GM19328 (cell line): Measurements from ENCODE around the gene HOXB8.

Source experiments
- ATAC-seq: cut with Tn5 transposase; IDR thresholded peaks from one replicate; pipeline ENCODE4 v1.9.1; 2021; ENCODE audit warnings: mild to moderate bottlenecking, moderate library complexity; ENCODE audit not compliant: unreplicated experiment

The HOXB8 gene

GRCh38 chr17:48596735-48597527, 18.2 kb downstream of the HOXB8 start:
- ATAC-seq = no peak

DNA sequence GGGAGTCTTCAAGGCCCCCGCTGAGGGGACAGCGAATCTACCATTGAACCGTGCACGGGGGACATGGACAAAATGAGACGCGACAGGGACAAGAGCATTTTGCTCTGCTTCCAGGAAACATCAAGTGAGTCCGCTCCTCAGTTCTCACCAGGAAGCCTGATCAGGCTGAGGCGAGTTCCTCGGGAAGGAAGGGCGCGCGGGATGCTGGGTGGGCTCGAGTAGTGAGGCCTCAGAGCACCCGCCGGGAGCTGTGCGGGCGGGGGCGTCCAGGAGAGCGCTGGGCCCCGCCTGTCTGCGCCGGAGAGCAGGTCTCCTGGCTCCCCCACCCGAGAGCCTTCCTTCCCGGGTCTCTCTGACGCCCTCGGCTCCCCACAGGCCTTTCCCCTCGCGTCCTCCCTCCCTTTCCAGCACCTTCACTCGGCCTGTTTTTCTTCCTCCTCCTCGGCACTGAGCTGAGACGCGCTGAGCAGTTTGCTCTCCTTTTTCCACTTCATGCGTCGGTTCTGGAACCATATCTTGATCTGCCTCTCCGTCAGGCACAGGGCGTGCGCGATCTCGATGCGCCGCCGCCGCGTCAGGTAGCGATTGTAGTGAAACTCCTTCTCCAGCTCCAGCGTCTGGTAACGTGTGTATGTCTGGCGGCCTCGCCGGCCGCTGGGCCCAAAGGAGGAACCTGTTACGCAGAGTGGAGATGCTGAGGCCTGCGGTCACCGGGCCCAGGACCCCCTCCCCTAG, 18.9 kb downstream of the HOXB8 start:
- no peak for ATAC-seq

DNA sequence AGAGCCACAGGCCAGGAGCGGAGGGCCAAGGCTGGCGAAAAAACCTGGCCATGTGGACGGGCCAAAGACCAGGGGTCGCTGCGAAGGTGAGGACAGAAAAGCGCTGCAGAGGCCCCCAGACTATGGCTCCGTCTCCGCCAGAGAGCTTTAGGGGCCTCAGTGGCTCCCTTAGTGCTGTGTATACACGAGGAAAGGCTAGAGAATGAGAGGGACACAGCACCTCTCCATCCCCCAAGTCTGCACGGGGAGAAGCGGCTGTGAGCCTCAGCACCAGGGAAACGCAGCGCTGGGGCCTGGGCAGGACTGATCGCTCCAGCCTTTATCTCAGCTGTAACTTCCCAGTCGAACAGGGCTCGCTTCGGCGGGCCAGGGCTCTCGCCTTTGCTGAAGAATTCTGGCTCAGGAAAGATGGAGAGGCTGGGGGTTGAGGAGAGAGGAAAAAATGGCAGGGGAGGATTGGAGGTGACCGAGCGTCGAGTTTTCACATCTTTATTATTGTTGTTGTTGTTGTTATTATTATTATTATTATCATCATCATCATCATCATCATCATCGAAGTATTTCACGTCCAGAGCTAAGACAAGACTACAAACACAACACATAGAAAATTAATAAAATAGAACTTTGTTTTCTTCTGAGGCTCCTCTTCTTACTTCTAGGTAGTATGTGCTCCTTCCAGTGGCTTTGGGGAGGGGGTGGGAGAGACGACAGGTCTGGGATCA, 19.7 kb downstream of the HOXB8 start:
- no peak for ATAC-seq

DNA sequence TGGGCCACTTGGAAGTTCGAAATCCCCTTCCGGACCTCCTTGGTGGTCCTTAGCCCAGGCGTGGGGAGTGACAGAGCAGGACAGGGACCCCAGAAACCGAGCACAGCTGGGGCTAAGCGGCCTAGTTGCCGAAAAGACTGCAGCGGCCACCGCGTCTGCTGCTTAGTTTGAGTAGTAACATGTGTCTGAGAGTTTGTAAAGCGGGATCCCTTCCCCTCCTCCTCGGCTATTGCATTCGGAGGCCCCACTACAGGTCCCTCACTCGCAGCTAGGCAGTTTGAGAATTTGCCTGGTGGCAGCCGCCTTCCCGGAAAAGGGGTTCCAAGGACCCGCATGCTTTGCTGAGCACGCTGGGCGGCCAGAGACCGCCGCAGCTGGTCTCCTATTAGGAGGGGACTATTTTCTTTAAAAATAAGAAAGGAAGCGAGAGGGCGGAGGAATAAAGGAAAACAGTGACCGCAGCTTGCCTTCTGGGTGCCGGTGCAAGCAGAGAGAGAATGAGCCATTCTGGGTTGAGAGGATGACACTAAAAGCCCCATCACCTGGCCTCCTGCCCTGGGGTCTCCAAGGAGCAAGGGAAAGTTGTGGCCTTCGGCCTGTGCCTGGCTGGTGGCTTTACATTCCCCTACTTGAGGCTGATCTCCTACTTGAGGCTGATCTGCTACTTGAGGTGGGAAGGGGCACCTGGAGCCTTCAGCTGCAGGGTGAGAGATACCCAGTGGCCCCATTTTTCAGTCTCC, 20.4 kb downstream of the HOXB8 start:
- no peak for ATAC-seq

GRCh38 chr17:48593840-48594537, 21.1 kb downstream of the HOXB8 start:
- ATAC-seq = no peak

- no peak for ATAC-seq
Measured at GRCh38 chr17:48593126-48593829, 21.8 kb downstream of the HOXB8 start, which contains the start of gene HOXB5. HOXB5 (minus strand) TSS chr17:48593779; CDS start chr17:48593682, 97 bp downstream.

- no peak for ATAC-seq
Measured at GRCh38 chr17:48592577-48592976, 22.5 kb downstream of the HOXB8 start.

DNA sequence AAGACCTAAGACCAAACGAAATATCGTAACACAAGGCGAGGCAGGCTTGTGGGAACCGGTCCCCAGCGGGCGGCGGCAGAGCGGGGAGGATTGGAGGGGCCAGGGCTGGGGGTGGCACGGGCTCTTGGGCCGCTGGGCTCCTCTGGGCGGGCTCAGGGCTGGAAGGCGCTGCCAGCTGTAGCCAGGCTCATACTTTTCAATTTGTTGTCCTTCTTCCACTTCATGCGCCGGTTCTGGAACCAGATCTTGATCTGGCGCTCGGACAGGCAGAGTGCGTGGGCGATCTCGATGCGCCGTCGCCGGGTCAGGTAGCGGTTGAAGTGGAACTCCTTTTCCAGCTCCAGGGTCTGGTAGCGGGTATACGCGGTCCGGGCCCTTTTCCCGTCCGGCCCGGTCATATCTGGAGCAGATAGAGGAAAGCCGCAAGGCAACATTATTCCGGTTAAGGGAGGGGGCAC, 23.0 kb downstream of the HOXB8 start:
- no peak for ATAC-seq

GRCh38 chr17:48591255-48592056, 23.6 kb downstream of the HOXB8 start:
- ATAC-seq = no peak

DNA sequence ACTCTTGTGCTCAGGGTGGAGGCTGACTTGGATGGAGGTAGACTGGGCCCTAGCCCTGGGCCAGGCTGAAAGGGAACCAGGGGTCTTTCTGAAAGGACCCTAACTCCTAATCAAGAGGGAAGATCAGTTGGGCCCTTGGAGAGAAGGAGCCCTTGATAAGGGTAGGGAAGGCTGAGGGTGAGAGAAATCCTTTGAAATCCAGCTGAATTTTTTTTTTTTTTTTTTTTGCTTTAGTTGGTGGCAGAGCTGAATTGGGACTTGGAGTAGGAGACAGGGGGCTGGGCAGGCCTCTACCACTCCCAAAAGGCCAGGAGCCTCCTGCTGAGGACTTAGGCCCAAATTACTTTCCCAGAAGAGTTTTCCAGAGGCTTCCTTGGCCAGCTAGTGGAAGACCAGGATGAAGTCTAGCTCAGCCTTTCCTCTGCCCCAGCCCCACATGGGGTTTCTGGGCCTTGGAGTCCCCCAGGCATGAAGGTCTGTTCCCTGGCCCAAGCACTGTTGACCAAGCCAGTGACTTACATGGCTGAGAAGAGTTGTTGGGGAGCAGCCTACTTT, 24.4 kb downstream of the HOXB8 start:
- ATAC-seq = no peak

DNA sequence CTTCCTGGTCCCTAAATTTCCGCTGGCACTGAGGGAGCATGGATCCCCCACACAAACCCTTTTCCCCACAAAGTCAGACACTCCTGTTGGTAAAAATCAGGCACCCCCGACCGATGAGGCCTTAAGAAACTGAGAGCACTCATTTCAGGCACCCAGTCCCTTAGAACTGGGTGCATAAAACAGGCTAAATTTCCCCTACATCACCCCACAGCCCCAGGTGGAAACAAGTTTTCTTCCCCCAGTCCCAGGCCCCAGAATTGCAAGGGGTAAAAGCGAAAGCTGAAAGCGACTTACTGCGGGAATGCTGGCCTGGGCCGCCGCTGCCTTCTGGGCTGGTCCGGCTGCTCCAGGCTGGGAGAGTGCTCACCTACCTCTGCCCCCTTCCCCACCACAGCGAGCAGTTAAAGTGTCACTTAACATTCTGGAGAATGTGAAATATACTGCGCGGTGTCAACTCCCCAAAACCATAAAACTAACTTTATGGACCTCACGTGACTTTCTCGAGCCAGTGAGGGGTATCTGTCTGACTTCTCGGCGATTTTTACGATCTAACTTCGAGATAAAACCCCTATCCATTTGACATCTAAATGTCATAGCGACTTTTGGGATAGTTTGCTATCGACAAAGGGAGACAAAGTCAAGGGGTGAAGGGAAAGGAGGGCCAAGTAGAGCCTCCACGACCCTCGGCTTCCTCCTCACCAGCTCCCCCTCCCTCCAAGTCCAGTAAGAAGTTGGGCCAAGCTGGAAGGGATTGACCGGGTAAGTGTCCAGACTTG, 25.1 kb downstream of the HOXB8 start, which contains the start of gene HOXB3:
Gene HOXB3, minus strand, starts transcription at position 411 of the 776 bp plus-strand sequence. CDS start 37,767 bp downstream, outside the sequence.
- ATAC-seq = no peak

DNA sequence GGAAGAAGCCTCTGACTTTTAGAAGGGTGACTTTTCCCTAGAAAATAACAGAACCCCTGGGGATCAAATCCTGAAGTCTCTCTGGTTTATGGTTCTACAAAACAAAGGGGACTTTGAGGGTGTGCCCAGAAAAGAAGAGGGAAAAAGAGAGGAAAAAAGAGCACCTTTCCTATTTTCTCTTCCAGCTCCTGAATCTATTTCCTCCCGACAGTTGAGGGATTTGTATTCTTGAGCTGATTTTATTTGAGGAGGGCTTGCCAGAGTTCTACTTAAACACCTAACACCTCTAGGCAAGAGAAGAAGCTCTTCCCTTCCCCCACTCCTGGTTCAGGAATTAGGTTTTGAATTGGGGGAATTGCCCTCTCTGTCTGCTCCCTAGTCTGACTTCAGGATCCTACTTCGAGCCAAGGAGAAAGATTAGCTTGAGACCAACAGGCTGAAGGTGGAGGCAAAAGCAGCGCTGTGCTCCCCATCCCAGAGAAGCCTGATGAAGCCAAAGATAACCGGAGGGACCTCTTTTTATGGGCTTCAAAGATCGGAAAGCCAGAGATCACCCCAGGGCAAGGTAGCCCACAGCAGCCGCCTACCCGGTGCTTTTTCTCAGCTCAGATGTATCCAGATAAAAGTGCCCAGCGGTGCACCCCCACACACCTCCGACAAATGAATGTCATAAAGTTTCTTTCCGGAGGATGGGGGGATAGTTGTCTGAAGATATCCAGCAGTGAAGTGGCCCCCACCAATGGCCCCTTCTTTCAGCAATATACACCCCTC, 25.8 kb downstream of the HOXB8 start:
- ATAC-seq = no peak

DNA sequence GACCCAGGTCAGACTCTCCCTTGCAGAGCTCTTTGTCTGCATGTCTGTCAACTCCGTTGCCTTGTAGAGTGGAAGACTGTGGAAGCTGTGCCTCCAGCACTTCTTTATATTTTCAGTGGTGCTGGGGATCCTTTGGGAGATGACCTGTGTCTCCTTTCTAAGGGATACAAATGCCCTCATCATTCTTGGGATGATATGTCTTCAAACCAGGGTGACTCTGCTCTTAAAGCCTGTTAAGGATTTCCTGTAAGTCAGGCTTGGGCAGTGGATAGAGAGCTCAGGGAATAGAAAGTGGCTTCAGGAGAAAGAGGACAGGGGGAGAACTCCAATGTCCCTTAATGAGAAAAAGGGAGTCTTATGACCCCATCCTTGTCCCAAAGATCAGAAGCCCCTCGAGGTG, 26.6 kb downstream of the HOXB8 start:
- no peak for ATAC-seq

DNA sequence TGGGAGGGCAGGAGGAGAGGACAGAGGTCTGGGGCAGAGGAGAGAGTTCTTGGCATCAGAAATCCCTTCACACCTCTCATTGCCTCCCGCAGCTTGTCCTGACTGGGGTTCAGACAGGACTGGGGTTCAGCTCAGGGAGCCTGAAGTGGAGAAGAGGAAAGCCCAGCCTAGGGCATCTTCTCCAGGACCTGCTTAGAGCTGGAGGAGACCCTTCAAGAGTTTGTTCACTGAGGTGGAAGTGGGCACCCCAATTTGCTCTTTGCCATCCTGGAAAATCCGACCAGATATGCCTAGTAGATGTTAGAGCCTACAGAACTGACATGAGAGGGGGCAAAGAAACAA, 27.0 kb downstream of the HOXB8 start:
- ATAC-seq = no peak

DNA sequence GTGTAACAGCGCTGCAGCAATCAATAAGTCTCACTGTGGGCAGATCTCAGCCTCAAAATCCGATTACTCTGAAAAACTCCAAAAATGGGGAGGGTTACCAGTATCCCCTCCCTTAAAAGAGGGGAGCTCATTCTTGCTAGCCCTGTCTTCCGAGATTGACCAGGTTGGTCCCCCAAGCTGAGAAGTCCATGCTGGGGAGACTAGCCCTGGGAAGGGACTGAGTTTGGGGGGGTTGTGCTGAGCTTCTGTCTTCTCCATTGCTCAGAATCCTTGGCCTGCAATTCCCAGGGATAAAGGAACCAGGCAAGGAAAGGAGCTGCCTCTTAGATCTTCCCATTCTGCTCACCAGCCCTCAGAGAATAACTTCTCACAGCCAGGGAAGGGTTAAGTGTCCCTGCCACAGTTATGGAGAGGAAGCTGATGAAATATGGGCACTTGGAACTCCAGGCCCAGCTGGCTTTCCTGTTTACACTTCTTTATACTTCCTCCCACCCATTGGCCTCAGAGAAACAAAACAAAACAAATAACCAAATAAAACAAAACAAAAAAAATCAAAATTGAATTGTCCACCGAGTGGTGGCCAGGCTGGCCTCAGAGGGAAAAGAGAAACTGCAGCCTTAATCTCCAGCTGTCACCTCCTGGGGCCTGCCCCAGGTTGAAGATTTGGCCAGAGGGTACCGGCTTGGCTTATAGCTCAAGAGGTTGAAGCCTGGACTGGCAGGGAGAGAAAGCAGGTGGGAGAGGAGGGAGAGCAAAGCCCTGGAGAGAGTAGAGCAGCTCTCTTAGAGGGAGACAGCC, 27.6 kb downstream of the HOXB8 start:
- no peak for ATAC-seq
